Trophoblast cell (in vitro differentiated cells and primary cell): ENCODE results near the gene RPEL1.

Experiments
- DNase-seq, 2 donors: peaks; one replicate each; pipeline ENCODE4 v3.0.0-alpha.2; 2016
- H2AFZ ChIP-seq: 2 replicates; pipeline ENCODE4 v1.6.1; 2013; ENCODE audit warnings: low read length, moderate library complexity, mild to moderate bottlenecking; ENCODE audit not compliant: insufficient read depth, poor library complexity
- H2AK5ac ChIP-seq: 2 replicates; pipeline ENCODE4 v1.6.1; 2013; ENCODE audit warnings: mild to moderate bottlenecking, low read length
- H2BK120ac ChIP-seq: 2 replicates; pipeline ENCODE4 v1.6.1; 2013; ENCODE audit warnings: low read length, mild to moderate bottlenecking, moderate library complexity; ENCODE audit not compliant: insufficient read depth, poor library complexity
- H2BK12ac ChIP-seq: 2 replicates; pipeline ENCODE4 v1.6.1; 2013; ENCODE audit warnings: mild to moderate bottlenecking, low read length, moderate library complexity
- H2BK5ac ChIP-seq: 2 replicates; pipeline ENCODE4 v1.6.1; 2013; ENCODE audit warnings: low read length, low read depth, moderate library complexity, mild to moderate bottlenecking; ENCODE audit not compliant: poor library complexity
- H3K14ac ChIP-seq: 2 replicates; pipeline ENCODE4 v1.6.1; 2013; ENCODE audit warnings: mild to moderate bottlenecking, low read length
- H3K18ac ChIP-seq: 2 replicates; pipeline ENCODE4 v1.6.1; 2013; ENCODE audit warnings: mild to moderate bottlenecking, low read length
- H3K23ac ChIP-seq: 2 replicates; pipeline ENCODE4 v1.6.1; 2013; ENCODE audit warnings: low read length
- H3K27ac ChIP-seq: 2 replicates; pipeline ENCODE4 v1.5.1; 2013; ENCODE audit warnings: low read depth, mild to moderate bottlenecking, inconsistent platforms, low read length, moderate library complexity
- H3K27me3 ChIP-seq: 2 replicates; pipeline ENCODE4 v1.6.1; 2013; ENCODE audit warnings: inconsistent platforms, mild to moderate bottlenecking, low read length, moderate library complexity; ENCODE audit not compliant: insufficient read depth
- H3K36me3 ChIP-seq, 2 experiments: 1 replicate in 1 of 2; 2 replicates in 1 of 2; pipeline ENCODE4 v1.6.1; 2013; ENCODE audit warnings: low read length in 2 of 2, mild to moderate bottlenecking in 2 of 2, moderate library complexity in 1 of 2; ENCODE audit not compliant: insufficient read depth in 2 of 2, control insufficient read depth in 1 of 2
- H3K4ac ChIP-seq: 2 replicates; pipeline ENCODE4 v1.6.1; 2013; ENCODE audit warnings: low read depth, mild to moderate bottlenecking, low read length, moderate library complexity
- H3K4me1 ChIP-seq, 2 experiments: 1 replicate in 1 of 2; 2 replicates in 1 of 2; pipeline ENCODE4 v1.6.1; 2013; ENCODE audit warnings: low read length in 2 of 2, mild to moderate bottlenecking in 2 of 2, moderate library complexity in 1 of 2; ENCODE audit not compliant: insufficient read depth in 2 of 2, control insufficient read depth in 1 of 2
- H3K4me2 ChIP-seq: 2 replicates; pipeline ENCODE4 v1.6.1; 2013; ENCODE audit warnings: inconsistent platforms, mild to moderate bottlenecking, low read length, moderate library complexity
- H3K4me3 ChIP-seq: 2 replicates; pipeline ENCODE4 v1.5.1; 2013; ENCODE audit warnings: mild to moderate bottlenecking, low read depth, low read length, inconsistent platforms
- H3K79me1 ChIP-seq: one replicate; pipeline ENCODE4 v1.6.1; 2013; ENCODE audit warnings: low read length
- H3K79me2 ChIP-seq: 2 replicates; pipeline ENCODE4 v1.6.1; 2013; ENCODE audit warnings: low read length, mild to moderate bottlenecking; ENCODE audit not compliant: control insufficient read depth, insufficient read depth, poor library complexity
- H3K9ac ChIP-seq: 2 replicates; pipeline ENCODE4 v1.6.1; 2013; ENCODE audit warnings: mild to moderate bottlenecking, low read length
- H3K9me3 ChIP-seq: 2 replicates; pipeline ENCODE4 v1.6.1; 2013; ENCODE audit warnings: low read depth, mild to moderate bottlenecking, control low read depth, inconsistent platforms, low read length; ENCODE audit not compliant: insufficient read depth
- H4K12ac ChIP-seq: 2 replicates; pipeline ENCODE4 v1.6.1; 2013; ENCODE audit warnings: low read depth, mild to moderate bottlenecking, low read length, moderate library complexity
- H4K8ac ChIP-seq: 2 replicates; pipeline ENCODE4 v1.6.1; 2013; ENCODE audit warnings: low read depth, mild to moderate bottlenecking, low read length, moderate library complexity
- H4K91ac ChIP-seq: one replicate; pipeline ENCODE4 v1.6.1; 2013; ENCODE audit warnings: low read depth, mild to moderate bottlenecking, low read length, moderate library complexity
- WGBS: extraction: QIAGEN DNeasy Blood & Tissue Kit; methylation state at CpG from one replicate; pipeline ENCODE4 v1.1.7; 2013; ENCODE audit warnings: missing lambda C conversion rate; ENCODE audit not compliant: insufficient read length, insufficient coverage; ENCODE audit errors: extremely low coverage; 5-methylcytosine and 5-hydroxymethylcytosine counted together

The RPEL1 gene

DNA sequence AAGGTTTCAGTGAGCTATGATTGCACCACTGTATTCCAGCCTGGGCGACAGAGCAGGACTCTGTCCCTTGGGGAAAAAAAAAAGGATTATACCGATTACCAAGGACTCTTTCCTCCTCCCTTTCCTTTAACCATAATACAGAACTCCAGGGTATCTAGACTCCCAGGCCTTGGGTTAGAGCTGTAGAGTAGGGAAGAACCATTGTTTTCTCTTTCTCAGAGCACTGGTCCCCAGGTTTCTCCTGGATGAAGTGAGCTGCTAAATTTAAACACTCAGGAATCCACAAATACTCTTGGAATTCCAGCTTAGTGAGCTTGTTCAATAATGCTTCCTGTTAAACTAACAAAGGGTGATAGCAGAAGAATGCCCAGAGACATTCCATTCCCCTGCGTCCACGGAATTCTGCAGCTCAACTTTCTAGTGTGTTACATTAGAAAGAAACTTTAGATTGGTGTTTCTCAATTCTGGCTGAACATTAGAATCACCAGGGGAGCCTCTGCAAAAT, 14.6 kb upstream of the RPEL1 start:
- Histone ChIP-seq H3K27me3 (no peaks in the 10 kb centered on the region), H3K36me3 (no peaks in the 10 kb centered on the region), H3K23ac (no peak overlapping the region), H4K12ac (no peak overlapping the region), H2AK5ac (peak overlapping the region; percentile 100), H3K4me1 (peaks cover 19 to 20% of the 10 kb centered on the region in 2 experiments), H3K79me1 (peaks cover 20% of the 10 kb centered on the region), H2AFZ (peak overlapping the region; percentile 70), H3K9me3 (no peaks in the 10 kb centered on the region), H3K27ac (peak overlapping the region; percentile 95), H3K18ac (peak overlapping the region; percentile 98), H3K79me2 (peaks cover 4% of the 10 kb centered on the region), H4K8ac (peak overlapping the region; percentile 91), H4K91ac (peak overlapping the region; percentile 99), H3K9ac (no peak overlapping the region), H2BK12ac (peak overlapping the region; percentile 100), H2BK5ac (peak overlapping the region; percentile 100), H2BK120ac (peak overlapping the region; percentile 100), H3K14ac (peak overlapping the region; percentile 76), H3K4me2 (peak overlapping the region; percentile 35), H3K4ac (peak overlapping the region; percentile 95), H3K4me3 (no peak overlapping the region)
- no CpG with 5 or more reads among the region's 4 CpGs for WGBS
- peak; percentile 87 to 93 for DNase-seq

DNA sequence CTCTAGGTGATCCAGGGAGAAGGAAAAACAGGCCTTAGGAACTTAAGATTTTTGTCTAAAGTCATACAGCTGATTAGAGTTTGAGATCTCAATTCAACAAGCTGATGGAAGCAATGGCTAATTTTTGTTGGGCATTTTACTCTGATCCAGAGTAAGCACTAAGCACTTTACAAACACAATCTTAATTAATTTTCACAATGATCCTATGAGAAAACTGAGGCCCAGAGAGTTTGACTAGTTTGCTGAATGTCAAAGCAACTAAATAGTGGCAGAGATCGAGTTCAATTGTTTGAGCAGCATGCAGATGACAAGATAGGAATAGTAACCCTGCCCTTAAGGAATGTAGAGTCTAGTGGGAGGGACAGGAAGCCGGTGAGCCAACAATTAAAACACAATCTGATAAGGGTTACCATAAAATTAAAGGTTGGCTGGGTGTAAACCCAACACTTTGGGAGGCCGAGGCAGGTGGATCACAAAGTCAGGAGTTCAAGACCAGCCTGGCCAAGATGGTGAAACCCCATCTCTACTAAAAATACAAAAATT, 13.5 kb upstream of the RPEL1 start:
- Histone ChIP-seq H3K36me3 (no peaks in the 10 kb centered on the region), H3K27me3 (no peaks in the 10 kb centered on the region), H2AFZ (no peak overlapping the region), H4K91ac (peak overlapping the region; percentile 96), H3K23ac (no peak overlapping the region), H2BK120ac (peak overlapping the region; percentile 93), H3K14ac (peak overlapping the region; percentile 88), H3K27ac (peak overlapping the region; percentile 95), H3K4me1 (peaks cover 19 to 20% of the 10 kb centered on the region in 2 experiments), H3K4ac (peak overlapping the region; percentile 52), H3K79me2 (peaks cover 4% of the 10 kb centered on the region), H4K12ac (no peak overlapping the region), H3K9me3 (no peaks in the 10 kb centered on the region), H3K4me2 (no peak overlapping the region), H2BK12ac (peak overlapping the region; percentile 91), H3K18ac (no peak overlapping the region), H3K79me1 (peaks cover 23% of the 10 kb centered on the region), H2BK5ac (peak overlapping the region; percentile 95), H3K4me3 (no peak overlapping the region), H3K9ac (no peak overlapping the region), H2AK5ac (no peak overlapping the region), H4K8ac (no peak overlapping the region)
- DNase-seq, result peak in 1 of 2 donors; percentile 23
- no CpG with 5 or more reads among the region's 3 CpGs for WGBS

- Histone ChIP-seq H3K9ac (no peak overlapping the region), H3K4ac (no peak overlapping the region), H3K9me3 (no peaks in the 10 kb centered on the region), H3K79me2 (peaks cover 4% of the 10 kb centered on the region), H2BK120ac (no peak overlapping the region), H3K27me3 (no peaks in the 10 kb centered on the region), H3K23ac (no peak overlapping the region), H2AFZ (no peak overlapping the region), H4K8ac (peak overlapping the region; percentile 33), H4K12ac (no peak overlapping the region), H3K4me2 (no peak overlapping the region), H3K79me1 (peaks cover 24% of the 10 kb centered on the region), H3K4me1 (peaks cover 19 to 20% of the 10 kb centered on the region in 2 experiments), H3K18ac (no peak overlapping the region), H3K4me3 (no peak overlapping the region), H3K27ac (peak overlapping the region; percentile 95), H2BK12ac (peak overlapping the region; percentile 85), H3K36me3 (no peaks in the 10 kb centered on the region), H2AK5ac (no peak overlapping the region), H4K91ac (peak overlapping the region; percentile 50), H2BK5ac (no peak overlapping the region), H3K14ac (no peak overlapping the region)
- no CpG with 5 or more reads among the region's 7 CpGs for WGBS
- DNase-seq, result no peak
Observed at GRCh38 chr10:103232772-103233488, 12.8 kb upstream of the RPEL1 start.

DNA sequence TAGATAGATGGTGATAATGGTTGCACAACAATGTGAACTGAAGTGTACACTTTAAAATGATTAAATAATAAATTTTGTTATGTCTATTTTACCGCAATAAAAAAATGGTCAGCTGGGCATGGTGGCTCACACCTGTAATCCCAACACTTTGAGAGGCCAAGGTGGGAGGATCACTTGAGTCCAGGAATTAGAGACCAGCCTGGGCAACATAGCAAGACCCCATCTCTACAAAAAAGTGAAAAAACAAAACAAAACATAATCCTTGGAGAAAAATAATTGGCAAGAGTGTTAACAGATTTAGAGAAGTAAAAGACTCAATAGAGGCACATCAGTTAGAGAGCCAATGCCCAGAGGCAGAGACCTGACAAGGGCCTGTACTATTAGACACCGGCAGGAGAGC, 9.9 kb upstream of the RPEL1 start:
- Histone ChIP-seq H3K18ac (no peak overlapping the region), H3K4ac (no peak overlapping the region), H3K27ac (no peak overlapping the region), H3K79me1 (peaks cover 31% of the 10 kb centered on the region), H2BK5ac (no peak overlapping the region), H3K9me3 (no peaks in the 10 kb centered on the region), H3K14ac (no peak overlapping the region), H4K8ac (no peak overlapping the region), H3K9ac (no peak overlapping the region), H3K4me2 (no peak overlapping the region), H2BK12ac (peak overlapping the region; percentile 69), H3K4me1 (peaks cover 23 to 25% of the 10 kb centered on the region in 2 experiments), H4K91ac (peak overlapping the region; percentile 51), H4K12ac (no peak overlapping the region), H2BK120ac (no peak overlapping the region), H2AK5ac (no peak overlapping the region), H3K27me3 (no peaks in the 10 kb centered on the region), H3K4me3 (no peak overlapping the region), H2AFZ (no peak overlapping the region), H3K79me2 (peaks cover 2% of the 10 kb centered on the region), H3K36me3 (no peaks in the 10 kb centered on the region), H3K23ac (no peak overlapping the region)
- whole genome bisulfite sequencing, result no CpG with 5 or more reads among the region's 2 CpGs
- DNase-seq, result no peak
